H9 (cell line): ENCODE results near the gene MYLK. TPM values are rescaled to one million over a fixed set of nuclear protein-coding genes. Genes with fewer than 3 reads are reported as not detected.

Experiments used
- DNase-seq: peaks from one replicate; pipeline ENCODE4 v3.0.0-alpha.2; 2017
- H2AFZ ChIP-seq: one replicate; pipeline ENCODE4 v1.6.1; 2013; ENCODE audit warnings: mild to moderate bottlenecking, low read length, control low read depth, moderate library complexity
- H2AK5ac ChIP-seq: 2 replicates; pipeline ENCODE4 v1.6.1; 2013; ENCODE audit warnings: low read length, control low read depth, mixed read lengths; ENCODE audit not compliant: insufficient read length
- H2BK120ac ChIP-seq: one replicate; pipeline ENCODE4 v1.6.1; 2013; ENCODE audit warnings: low read depth, mild to moderate bottlenecking, low read length, control low read depth, inconsistent platforms; ENCODE audit not compliant: poor library complexity, severe bottlenecking
- H2BK12ac ChIP-seq: 2 replicates; pipeline ENCODE4 v1.6.1; 2013; ENCODE audit warnings: low read length, control low read depth, mixed read lengths, low read depth; ENCODE audit not compliant: insufficient read length
- H2BK15ac ChIP-seq: 2 replicates; pipeline ENCODE4 v1.6.1; 2013; ENCODE audit warnings: low read depth, low read length, control low read depth
- H2BK20ac ChIP-seq: one replicate; pipeline ENCODE4 v1.6.1; 2013; ENCODE audit warnings: low read depth, mild to moderate bottlenecking, low read length, control low read depth, inconsistent platforms; ENCODE audit not compliant: poor library complexity, severe bottlenecking
- H2BK5ac ChIP-seq: 2 replicates; pipeline ENCODE4 v1.6.1; 2013; ENCODE audit warnings: low read length, control low read depth, mixed read lengths; ENCODE audit not compliant: insufficient read length
- H3K14ac ChIP-seq: 2 replicates; pipeline ENCODE4 v1.6.1; 2013; ENCODE audit warnings: low read length, control low read depth; ENCODE audit not compliant: insufficient read depth
- H3K18ac ChIP-seq: 2 replicates; pipeline ENCODE4 v1.6.1; 2013; ENCODE audit warnings: low read depth, mild to moderate bottlenecking, mixed read lengths, low read length, control low read depth; ENCODE audit not compliant: insufficient read length
- H3K23ac ChIP-seq: 2 replicates; pipeline ENCODE4 v1.6.1; 2013; ENCODE audit warnings: low read length, control low read depth, mixed read lengths, low read depth; ENCODE audit not compliant: insufficient read length
- H3K23me2 ChIP-seq: 2 replicates; pipeline ENCODE4 v1.6.1; 2013; ENCODE audit warnings: low read depth, mild to moderate bottlenecking, mixed read lengths, low read length, control low read depth; ENCODE audit not compliant: insufficient read length, poor library complexity, severe bottlenecking
- H3K27ac ChIP-seq: 2 replicates; pipeline ENCODE4 v1.5.1; 2013; ENCODE audit warnings: low read length, control low read depth, mixed read lengths, low read depth; ENCODE audit not compliant: insufficient read length
- H3K27me3 ChIP-seq: 2 replicates; pipeline ENCODE4 v1.6.1; 2013; ENCODE audit warnings: low read length, control low read depth, inconsistent platforms; ENCODE audit not compliant: insufficient read depth
- H3K4ac ChIP-seq: 2 replicates; pipeline ENCODE4 v1.6.1; 2013; ENCODE audit warnings: low read depth, mild to moderate bottlenecking, control low read depth, inconsistent platforms, low read length, moderate library complexity
- H3K4me1 ChIP-seq: 2 replicates; pipeline ENCODE4 v1.6.1; 2013; ENCODE audit warnings: low read length, control low read depth, inconsistent platforms; ENCODE audit not compliant: insufficient read depth
- H3K4me2 ChIP-seq: 2 replicates; pipeline ENCODE4 v1.6.1; 2013; ENCODE audit warnings: low read length, control low read depth, mixed read lengths; ENCODE audit not compliant: insufficient read length, insufficient read depth
- H3K56ac ChIP-seq: 2 replicates; pipeline ENCODE4 v1.6.1; 2013; ENCODE audit warnings: low read depth, mild to moderate bottlenecking, mixed read lengths, low read length, control low read depth; ENCODE audit not compliant: insufficient read length
- H3K79me1 ChIP-seq: 2 replicates; pipeline ENCODE4 v1.6.1; 2013; ENCODE audit warnings: low read depth, mild to moderate bottlenecking, moderate library complexity, low read length, control low read depth, inconsistent platforms; ENCODE audit not compliant: insufficient read depth, poor library complexity, severe bottlenecking
- H3K79me2 ChIP-seq: 2 replicates; pipeline ENCODE4 v1.6.1; 2013; ENCODE audit warnings: low read length, control low read depth, inconsistent platforms; ENCODE audit not compliant: insufficient read depth
- H3K9ac ChIP-seq: 2 replicates; pipeline ENCODE4 v1.6.1; 2013; ENCODE audit warnings: low read length, control low read depth, mixed read lengths; ENCODE audit not compliant: insufficient read length; ENCODE audit errors: extremely low read depth
- H3K9me3 ChIP-seq: one replicate; pipeline ENCODE4 v1.6.1; 2013; ENCODE audit warnings: low read depth, low read length, inconsistent platforms; ENCODE audit not compliant: control insufficient read depth
- H3T11ph ChIP-seq: one replicate; pipeline ENCODE4 v1.6.1; 2013; ENCODE audit warnings: mild to moderate bottlenecking, low read length, control low read depth, inconsistent platforms
- H4K20me1 ChIP-seq: one replicate; pipeline ENCODE4 v1.6.1; 2013; ENCODE audit not compliant: control insufficient read depth, insufficient read length, insufficient read depth
- H4K5ac ChIP-seq: 2 replicates; pipeline ENCODE4 v1.6.1; 2013; ENCODE audit warnings: low read depth, mild to moderate bottlenecking, mixed read lengths, low read length, control low read depth; ENCODE audit not compliant: insufficient read length
- H4K8ac ChIP-seq: replicated peaks from 2 replicates; pipeline ENCODE4 v1.6.1; 2013; ENCODE audit warnings: low read length, control low read depth, mixed read lengths, low read depth; ENCODE audit not compliant: insufficient read length
- H4K91ac ChIP-seq: 2 replicates; pipeline ENCODE4 v1.6.1; 2013; ENCODE audit warnings: low read depth, mild to moderate bottlenecking, moderate library complexity, mixed read lengths, low read length, control low read depth; ENCODE audit not compliant: insufficient read length
- H3K27ac Mint-ChIP-seq, 3 experiments: 2 replicates in 2 of 3; 3 replicates in 1 of 3; pipeline ENCODE4 v1.8.0; 2020 to 2021; ENCODE audit warnings: mixed read lengths in 3 of 3, mild to moderate bottlenecking in 1 of 3, moderate library complexity in 1 of 3
- H3K27me3 Mint-ChIP-seq: 2 replicates; pipeline ENCODE4 v1.8.0; 2021; ENCODE audit warnings: low read depth, mild to moderate bottlenecking, moderate library complexity, mixed read lengths
- H3K36me3 Mint-ChIP-seq, 3 experiments: 2 replicates in 2 of 3; 3 replicates in 1 of 3; pipeline ENCODE4 v1.8.0; 2020 to 2021; ENCODE audit warnings: low read depth in 3 of 3, mixed read lengths in 3 of 3; ENCODE audit not compliant: insufficient read depth in 1 of 3
- H3K4me1 Mint-ChIP-seq, 2 experiments: 2 replicates each; pipeline ENCODE4 v1.8.0; 2020; ENCODE audit warnings: mixed read lengths in 2 of 2
- H3K4me3 Mint-ChIP-seq, 2 experiments: 2 replicates in 1 of 2; 3 replicates in 1 of 2; pipeline ENCODE4 v1.8.0; 2020 to 2021; ENCODE audit warnings: mild to moderate bottlenecking in 2 of 2, mixed read lengths in 2 of 2, moderate library complexity in 1 of 2
- H3K9me3 Mint-ChIP-seq, 2 experiments: 2 replicates in 1 of 2; 3 replicates in 1 of 2; pipeline ENCODE4 v1.8.0; 2020; ENCODE audit warnings: mild to moderate bottlenecking in 2 of 2, mixed read lengths in 2 of 2, moderate library complexity in 1 of 2
- CTCF ChIP-seq: fragments of 200-600 bp; sonication (generic); conservative IDR thresholded peaks from 3 replicates; pipeline ENCODE4 v1.8.0; 2021; ENCODE audit warnings: antibody characterized with exemption, mild to moderate bottlenecking
- WGBS: extraction: QIAGEN DNeasy Blood & Tissue Kit; methylation state at CpG from one replicate; pipeline ENCODE4 v1.1.7; 2013; ENCODE audit warnings: missing lambda C conversion rate, low lambda C conversion rate, mixed read lengths; ENCODE audit not compliant: insufficient read length; ENCODE audit errors: extremely low coverage; 5-methylcytosine and 5-hydroxymethylcytosine counted together
- total RNA-seq: library from RNA; stranded (reverse); gene quantifications from 2 replicates; pipeline ENCODE4 v1.2.1, GENCODE V29; 2021

The MYLK gene
- total RNA-seq, 1 experiment from 2014 or later, result 10.1 TPM

DNA sequence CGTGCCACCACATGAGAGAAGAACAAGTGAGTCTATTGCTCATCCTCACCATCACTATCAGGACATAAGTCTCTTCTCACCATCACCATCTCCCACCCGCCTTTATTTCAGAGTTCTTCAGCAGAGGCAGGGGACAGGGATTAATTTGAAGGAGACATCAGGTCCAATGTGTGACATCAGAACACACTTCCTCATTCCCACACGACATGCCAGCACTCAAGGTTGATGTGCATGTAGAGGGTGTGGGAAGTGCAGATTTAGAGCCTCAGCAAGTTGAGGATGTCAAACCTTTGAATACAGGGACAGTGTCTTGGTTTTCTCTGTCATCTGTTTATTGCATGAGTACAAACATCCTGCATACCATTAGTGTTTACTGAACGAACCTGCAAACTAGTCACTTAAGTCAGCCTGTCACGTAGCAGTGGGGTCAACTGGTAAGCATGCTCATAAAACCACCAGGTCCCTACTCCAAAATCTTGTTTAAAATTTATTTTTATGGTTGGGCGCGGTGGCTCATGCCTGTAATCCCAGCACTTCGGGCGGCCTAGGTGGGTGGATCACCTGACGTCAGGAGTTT, 104.4 kb downstream of the MYLK start:
- Mint-ChIP-seq H3K4me3 (no peak overlapping the region), H3K27me3 (no peaks in the 10 kb centered on the region; the same call in 1 of the 2 replicates), H3K9me3 (no peaks in the 10 kb centered on the region), H3K36me3 (no peaks in the 10 kb centered on the region), H3K27ac (peak overlapping the region in 1 of 3 experiments; percentile 3; a peak in 1 of 7 replicates), H3K4me1 (no peaks in the 10 kb centered on the region)
- Histone ChIP-seq H2BK15ac (no peak overlapping the region), H3K4me2 (no peak overlapping the region), H3K27ac (no peak overlapping the region), H3K23ac (no peak overlapping the region), H3K4me1 (no peaks in the 10 kb centered on the region), H3K56ac (no peak overlapping the region), H2BK12ac (no peak overlapping the region), H3K9me3 (no peaks in the 10 kb centered on the region), H4K8ac (no peak overlapping the region), H4K5ac (no peak overlapping the region), H2AK5ac (no peak overlapping the region), H2BK20ac (no peak overlapping the region), H3K79me1 (no peaks in the 10 kb centered on the region), H2BK120ac (no peak overlapping the region), H3T11ph (no peak overlapping the region), H3K9ac (no peak overlapping the region), H3K79me2 (no peaks in the 10 kb centered on the region), H3K27me3 (no peaks in the 10 kb centered on the region), H3K4ac (no peak overlapping the region), H3K14ac (no peak overlapping the region), H3K18ac (no peak overlapping the region), H2BK5ac (no peak overlapping the region), H4K91ac (no peak overlapping the region), H3K23me2 (no peaks in the 10 kb centered on the region), H2AFZ (no peak overlapping the region), H4K20me1 (no peaks in the 10 kb centered on the region)
- no CpG with 5 or more reads among the region's 10 CpGs for WGBS
- no peak for DNase-seq
- TF ChIP-seq CTCF, result no peak
